GM18511 (cell line): ENCODE measurements around the gene OSBPL10.

Experiments
- ATAC-seq: cut with Tn5 transposase; IDR thresholded peaks from one replicate; pipeline ENCODE4 v1.9.1; 2021; ENCODE audit warnings: mild to moderate bottlenecking, moderate library complexity; ENCODE audit not compliant: unreplicated experiment

Gene OSBPL10

GRCh38 chr3:31753050-31753425 lies 228.0 kb downstream of the OSBPL10 start:
- no peak for ATAC-seq

GRCh38 chr3:31752305-31753049 lies 228.6 kb downstream of the OSBPL10 start:
- no peak for ATAC-seq

- ATAC-seq = no peak
These were observed 230.7 kb downstream of the OSBPL10 start for GRCh38 chr3:31750341-31750740.

- no peak for ATAC-seq
These were observed 232.1 kb downstream of the OSBPL10 start for GRCh38 chr3:31748933-31749295.

- ATAC-seq = no peak
These were observed 232.7 kb downstream of the OSBPL10 start for GRCh38 chr3:31748281-31748932.

GRCh38 chr3:31747785-31748184 lies 233.3 kb downstream of the OSBPL10 start:
- ATAC-seq = no peak

GRCh38 chr3:31744913-31745312 lies 236.1 kb downstream of the OSBPL10 start:
- ATAC-seq = no peak

GRCh38 chr3:31743331-31744089 lies 237.6 kb downstream of the OSBPL10 start:
- no peak for ATAC-seq

- no peak for ATAC-seq
These were observed 240.7 kb downstream of the OSBPL10 start for GRCh38 chr3:31740397-31740796.

GRCh38 chr3:31738412-31738811 lies 242.7 kb downstream of the OSBPL10 start:
- no peak for ATAC-seq

GRCh38 chr3:31735667-31736066 lies 245.4 kb downstream of the OSBPL10 start:
- no peak for ATAC-seq

- ATAC-seq = no peak
These were observed 247.8 kb downstream of the OSBPL10 start for GRCh38 chr3:31733234-31733667.

GRCh38 chr3:31732548-31732947 lies 248.5 kb downstream of the OSBPL10 start:
- ATAC-seq = no peak

- no peak for ATAC-seq
These were observed 251.5 kb downstream of the OSBPL10 start for GRCh38 chr3:31729573-31729972.

- no peak for ATAC-seq
These were observed 252.0 kb downstream of the OSBPL10 start for GRCh38 chr3:31729082-31729481.

- no peak for ATAC-seq
These were observed 252.7 kb downstream of the OSBPL10 start for GRCh38 chr3:31728403-31728802.

GRCh38 chr3:31725976-31726375 lies 255.1 kb downstream of the OSBPL10 start:
- no peak for ATAC-seq

GRCh38 chr3:31725568-31725967 lies 255.5 kb downstream of the OSBPL10 start:
- no peak for ATAC-seq

- no peak for ATAC-seq
These were observed 256.4 kb downstream of the OSBPL10 start for GRCh38 chr3:31724651-31725050.

- no peak for ATAC-seq
These were observed 256.9 kb downstream of the OSBPL10 start for GRCh38 chr3:31724116-31724515.

- ATAC-seq = no peak
These were observed 257.4 kb downstream of the OSBPL10 start for GRCh38 chr3:31723701-31724100.

- ATAC-seq = no peak
These were observed 259.4 kb downstream of the OSBPL10 start for GRCh38 chr3:31721676-31722075.
